Endodermal cell (in vitro differentiated cells): Measurements from ENCODE around the gene AAR2. TPM values are rescaled to one million over a fixed set of nuclear protein-coding genes. Genes with fewer than 3 reads are reported as not detected.

Experiments
- DNase-seq: peaks from one replicate; pipeline ENCODE4 v3.0.0-alpha.2; 2017
- H3K27ac ChIP-seq: 2 replicates; pipeline ENCODE4 v1.5.1; 2013; ENCODE audit warnings: mild to moderate bottlenecking, low read depth, low read length, moderate library complexity
- H3K27me3 ChIP-seq: 2 replicates; pipeline ENCODE4 v1.6.1; 2013; ENCODE audit warnings: mild to moderate bottlenecking, low read length, moderate library complexity; ENCODE audit not compliant: insufficient read depth, control insufficient read depth, poor library complexity, severe bottlenecking
- H3K36me3 ChIP-seq: 2 replicates; pipeline ENCODE4 v1.7.0; 2013; ENCODE audit warnings: mild to moderate bottlenecking, low read length, moderate library complexity; ENCODE audit not compliant: control insufficient read depth, insufficient read depth
- H3K4me1 ChIP-seq: one replicate; pipeline ENCODE4 v1.7.0; 2013; ENCODE audit warnings: low read length; ENCODE audit not compliant: control insufficient read depth, insufficient read depth
- H3K4me3 ChIP-seq: 2 replicates; pipeline ENCODE4 v1.5.1; 2013; ENCODE audit warnings: mild to moderate bottlenecking, low read length, moderate library complexity
- H3K9ac ChIP-seq: 2 replicates; pipeline ENCODE4 v1.6.1; 2013; ENCODE audit warnings: mild to moderate bottlenecking, low read length, moderate library complexity; ENCODE audit not compliant: poor library complexity, severe bottlenecking; ENCODE audit errors: extremely low read depth
- H3K9me3 ChIP-seq: 2 replicates; pipeline ENCODE4 v1.6.1; 2013; ENCODE audit warnings: mild to moderate bottlenecking, low read length, moderate library complexity; ENCODE audit not compliant: control insufficient read depth
- H3K27ac Mint-ChIP-seq: 2 replicates; pipeline ENCODE4 v1.8.0; 2020; ENCODE audit warnings: mixed read lengths
- H3K27me3 Mint-ChIP-seq: 2 replicates; pipeline ENCODE4 v1.8.0; 2021; ENCODE audit warnings: mild to moderate bottlenecking, mixed read lengths; ENCODE audit not compliant: insufficient read depth
- H3K36me3 Mint-ChIP-seq: 2 replicates; pipeline ENCODE4 v1.8.0; 2020; ENCODE audit warnings: low read depth, mixed read lengths
- H3K4me1 Mint-ChIP-seq: 2 replicates; pipeline ENCODE4 v1.8.0; 2020; ENCODE audit warnings: mixed read lengths
- H3K4me3 Mint-ChIP-seq: 2 replicates; pipeline ENCODE4 v1.8.0; 2020; ENCODE audit warnings: mild to moderate bottlenecking, moderate library complexity, mixed read lengths
- H3K9me3 Mint-ChIP-seq: 2 replicates; pipeline ENCODE4 v1.8.0; 2020; ENCODE audit warnings: mild to moderate bottlenecking, mixed read lengths
- CTCF ChIP-seq: fragments of 200-600 bp; sonication (generic); conservative IDR thresholded peaks from 2 replicates; pipeline ENCODE4 v1.5.0; 2021; ENCODE audit warnings: antibody characterized with exemption, mild to moderate bottlenecking
- WGBS, 2 experiments: methylation state at CpG; one replicate each; pipeline versions ENCODE4 v1.1.5 to v1.1.7; 2013; ENCODE audit warnings: missing lambda C conversion rate in 2 of 2, mixed read lengths in 1 of 2; ENCODE audit not compliant: insufficient coverage in 1 of 2, insufficient read length in 1 of 2; 5-methylcytosine and 5-hydroxymethylcytosine counted together
- total RNA-seq, 2 donors: library from RNA; stranded (reverse); fragmentation: NEBNext Ultra II Directional in 1 of 2; extraction: Animal tissue kit (Norgen Biotek cat#: 25700) in 1 of 2; gene quantifications; 2 replicates in 1 of 2; 3 replicates in 1 of 2; pipeline ENCODE4 v1.2.1, GENCODE V29; 2021

The AAR2 gene
- total RNA-seq, 2 donors from 2014 or later = 23.5 to 24.3 TPM

GRCh38 chr20:36234771-36235320 lies 1.4 kb upstream of the AAR2 start:
- no peak overlapping the region for H3K4me3 Mint-ChIP-seq
- no peaks in the 10 kb centered on the region for H3K9me3 Mint-ChIP-seq
- H3K27ac Mint-ChIP-seq = no peak overlapping the region
- TF ChIP-seq CTCF = no peak
- Histone ChIP-seq H3K9me3 (no peaks in the 10 kb centered on the region), H3K27ac (no peak overlapping the region), H3K36me3 (peaks cover 14% of the 10 kb centered on the region), H3K9ac (no peak overlapping the region), H3K4me3 (no peak overlapping the region), H3K4me1 (peaks cover 7% of the 10 kb centered on the region), H3K27me3 (no peaks in the 10 kb centered on the region)
- peaks cover 9% of the 10 kb centered on the region for H3K27me3 Mint-ChIP-seq
- 95 to 97% methylated on average over 3 to 4 of the region's 4 CpGs for WGBS, 2 experiments
- no peak for DNase-seq
- peaks cover 13% of the 10 kb centered on the region for H3K36me3 Mint-ChIP-seq
- peaks cover 14% of the 10 kb centered on the region for H3K4me1 Mint-ChIP-seq

- DNase-seq = no peak
- H3K27ac Mint-ChIP-seq = peak overlapping the region; percentile 97
- H3K36me3 Mint-ChIP-seq = peaks cover 31% of the 10 kb centered on the region
- peaks cover 7% of the 10 kb centered on the region for H3K4me1 ChIP-seq
- H3K36me3 ChIP-seq = peaks cover 33% of the 10 kb centered on the region
- peaks cover 9% of the 10 kb centered on the region for H3K27me3 Mint-ChIP-seq
- H3K4me3 Mint-ChIP-seq = peak overlapping the region; percentile 85
- peak overlapping the region; percentile 99 for H3K4me3 ChIP-seq
- H3K27ac ChIP-seq = no peak overlapping the region
- H3K27me3 ChIP-seq = no peaks in the 10 kb centered on the region
- no peaks in the 10 kb centered on the region for H3K9me3 ChIP-seq
- no peak for TF ChIP-seq CTCF
- H3K9me3 Mint-ChIP-seq = no peaks in the 10 kb centered on the region
- H3K9ac ChIP-seq = peak overlapping the region; percentile 85
- peaks cover 14% of the 10 kb centered on the region for H3K4me1 Mint-ChIP-seq
- 4 to 10% methylated on average over 3 to 5 of the region's 6 CpGs for WGBS, 2 experiments
Measured at GRCh38 chr20:36236786-36237121, 476 bp downstream of the AAR2 start.

- DNase-seq = no peak
- H3K9ac ChIP-seq = peak overlapping the region; percentile 85
- TF ChIP-seq CTCF = no peak
- Mint-ChIP-seq H3K36me3 (peaks cover 34% of the 10 kb centered on the region), H3K27ac (peak overlapping the region; percentile 2), H3K27me3 (peaks cover 7% of the 10 kb centered on the region), H3K9me3 (no peaks in the 10 kb centered on the region), H3K4me1 (peaks cover 14% of the 10 kb centered on the region), H3K4me3 (peak overlapping the region; percentile 85)
- H3K36me3 ChIP-seq = peaks cover 33% of the 10 kb centered on the region
- WGBS, 2 experiments = 66 to 78% methylated on average over 3 to 4 of the region's 5 CpGs
- peak overlapping the region; percentile 99 for H3K4me3 ChIP-seq
- H3K4me1 ChIP-seq = peaks cover 7% of the 10 kb centered on the region
- no peak overlapping the region for H3K27ac ChIP-seq
- H3K27me3 ChIP-seq = no peaks in the 10 kb centered on the region
- no peaks in the 10 kb centered on the region for H3K9me3 ChIP-seq
Measured at GRCh38 chr20:36237477-36237876, 1.2 kb downstream of the AAR2 start.
